Caki2 (cell line): ENCODE measurements around the gene GGT6. TPM values are rescaled to one million over a fixed set of nuclear protein-coding genes. Genes with fewer than 3 reads are reported as not detected.

Experiments used
- DNase-seq: peaks from one replicate; pipeline ENCODE4 v3.0.0-alpha.2; 2015; ENCODE audit warnings: low read depth
- in situ Hi-C: cut with HindIII; loops from 2 replicates; pipeline ENCODE4 v1.10.0; 2016; ENCODE audit warnings: low sequenced_read_pairs, low pct_unique_long_range_greater_than_20kb, mixed read lengths
- total RNA-seq: library from RNA; depleted of rRNA; stranded (reverse); fragments of >200 nt; shearing (Covaris generic); gene quantifications from 2 replicates; pipeline ENCODE4 v1.2.3, GENCODE V29; 2014; ENCODE audit warnings: low replicate concordance

GGT6 gene
- total RNA-seq, 1 experiment from 2014 or later: not detected

DNA sequence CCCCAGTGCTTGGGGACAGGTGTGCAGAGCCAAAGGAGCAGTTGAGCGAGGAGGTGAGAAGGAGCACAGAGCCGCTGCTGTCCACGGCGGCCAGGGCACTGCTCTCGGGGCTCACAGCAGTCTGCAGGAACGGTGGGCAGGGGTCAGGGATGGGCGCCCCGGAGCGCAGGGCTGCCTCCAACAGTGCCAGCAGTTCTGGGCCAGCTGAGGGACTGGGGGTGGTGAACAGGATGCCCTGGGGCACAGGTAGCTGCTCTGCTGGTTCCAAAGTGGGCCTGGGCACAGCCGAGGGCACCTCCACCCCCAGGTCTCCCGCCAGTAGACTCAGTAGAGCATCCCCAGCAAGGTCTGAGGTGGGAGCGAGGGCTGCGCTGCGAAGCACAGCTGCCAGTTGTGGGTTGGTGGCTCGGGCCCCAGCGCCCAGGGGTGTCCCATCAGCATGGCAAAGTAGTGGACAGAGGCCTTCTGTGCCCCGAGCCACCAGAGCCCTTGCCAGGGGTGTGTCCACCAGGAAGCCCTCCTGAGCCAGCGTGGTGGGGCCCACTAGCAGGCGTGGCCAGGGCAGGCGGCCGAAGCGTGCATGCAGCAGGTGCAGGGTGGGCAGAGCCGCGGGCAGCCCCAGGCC, 1.9 kb downstream of the GGT6 start:
- in situ Hi-C loops: no loop called here
- DNase-seq: no peak

DNA sequence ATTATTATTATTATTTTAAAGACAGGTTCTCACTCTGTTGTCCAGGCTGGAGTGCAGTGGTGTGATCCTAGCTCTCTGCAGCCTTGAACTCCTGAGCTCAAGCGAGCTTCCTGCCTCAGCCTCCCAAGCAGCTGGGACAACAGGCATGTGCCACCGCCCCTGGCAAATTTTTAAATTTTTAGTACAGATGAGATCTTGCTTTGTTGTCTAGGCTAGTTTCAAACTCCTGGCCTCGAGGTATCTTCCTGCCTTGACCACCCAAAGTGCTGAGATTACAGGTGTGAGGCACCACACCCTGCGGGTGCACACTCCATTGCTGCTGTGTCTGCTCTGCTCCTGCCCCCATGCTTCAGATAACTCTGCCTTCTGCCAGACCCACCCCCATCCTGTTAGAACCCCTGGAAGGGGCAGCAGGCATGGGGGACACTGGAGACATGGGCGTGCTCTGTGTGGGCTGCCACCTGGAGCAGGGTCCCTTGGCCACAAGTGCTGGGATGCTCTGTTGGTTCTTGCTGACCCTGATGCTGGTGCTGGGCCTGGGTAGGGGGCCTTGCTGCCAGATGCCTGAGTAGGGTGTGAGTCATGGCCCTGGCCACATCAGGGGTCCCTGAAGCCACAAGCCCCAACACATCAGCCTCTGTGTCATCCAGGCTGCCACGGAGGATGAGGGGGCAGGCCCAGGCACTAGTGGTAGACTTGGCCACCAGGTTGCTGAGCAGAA, 2.6 kb downstream of the GGT6 start:
- no peak for DNase-seq
- in situ Hi-C loops: no loop called here

DNA sequence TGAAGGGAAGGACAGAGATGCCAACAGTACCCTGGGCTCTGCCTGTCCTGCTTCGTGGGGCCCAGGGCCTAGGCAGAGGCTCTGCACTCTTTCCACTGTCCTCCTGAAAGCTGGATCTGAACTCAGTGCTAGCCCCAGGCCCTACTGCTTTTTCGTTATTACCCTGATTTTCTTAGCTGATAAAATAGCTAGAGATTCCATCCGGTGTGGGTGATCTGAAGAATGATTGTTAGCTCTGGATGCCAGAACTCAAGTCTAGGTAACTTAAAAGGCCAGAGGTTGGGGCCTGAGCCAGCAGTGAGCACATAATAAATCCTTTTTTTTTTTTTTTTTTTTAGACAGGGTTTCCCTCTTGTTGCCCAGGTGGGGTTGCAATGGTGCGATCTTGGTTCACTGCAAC, 3.4 kb downstream of the GGT6 start:
- no peak for DNase-seq
- in situ Hi-C loops: no loop called here

DNA sequence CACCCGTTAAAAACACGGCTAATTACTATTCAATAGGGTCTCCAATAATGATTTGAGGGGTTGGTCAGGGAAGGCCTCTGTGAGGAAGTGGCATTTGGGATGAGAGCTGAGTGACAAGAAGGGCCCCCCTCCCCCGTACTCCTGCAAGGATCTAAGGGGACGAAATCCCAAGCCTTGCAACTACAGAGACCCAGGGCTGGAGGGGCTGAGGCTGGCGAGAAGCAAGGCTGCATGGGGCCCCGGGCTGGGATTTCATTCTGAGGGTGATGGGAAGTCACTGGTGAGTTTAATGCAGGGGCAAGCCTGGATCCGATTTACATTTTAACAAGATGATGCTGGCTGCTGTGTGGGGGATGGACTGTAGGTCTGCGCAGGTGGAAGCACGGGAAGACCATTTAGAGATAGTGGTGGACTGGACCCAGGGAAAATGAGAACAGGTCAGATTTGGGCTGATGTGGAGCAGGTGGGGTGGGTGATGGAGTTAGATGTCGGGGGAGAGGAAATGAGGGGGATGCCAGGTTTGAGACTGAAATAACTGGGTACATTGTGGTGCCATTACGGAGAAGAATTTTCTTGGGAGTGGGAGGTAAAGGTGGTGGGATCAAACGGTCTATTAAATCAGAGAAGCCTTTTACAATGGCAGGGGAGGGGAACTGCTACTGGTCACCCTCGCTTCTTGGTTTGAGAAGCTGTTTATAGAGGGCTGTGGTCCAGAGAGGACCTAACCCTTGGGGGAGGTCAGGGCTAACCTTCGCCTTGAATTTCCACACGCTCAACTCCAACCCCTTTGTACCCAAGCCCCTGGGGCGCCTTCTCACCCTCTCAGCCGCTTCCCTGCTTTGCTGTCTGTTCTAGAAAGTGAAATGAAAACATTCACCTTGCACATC, 4.3 kb downstream of the GGT6 start:
- in situ Hi-C loops: no loop called here
- DNase-seq: no peak

DNA sequence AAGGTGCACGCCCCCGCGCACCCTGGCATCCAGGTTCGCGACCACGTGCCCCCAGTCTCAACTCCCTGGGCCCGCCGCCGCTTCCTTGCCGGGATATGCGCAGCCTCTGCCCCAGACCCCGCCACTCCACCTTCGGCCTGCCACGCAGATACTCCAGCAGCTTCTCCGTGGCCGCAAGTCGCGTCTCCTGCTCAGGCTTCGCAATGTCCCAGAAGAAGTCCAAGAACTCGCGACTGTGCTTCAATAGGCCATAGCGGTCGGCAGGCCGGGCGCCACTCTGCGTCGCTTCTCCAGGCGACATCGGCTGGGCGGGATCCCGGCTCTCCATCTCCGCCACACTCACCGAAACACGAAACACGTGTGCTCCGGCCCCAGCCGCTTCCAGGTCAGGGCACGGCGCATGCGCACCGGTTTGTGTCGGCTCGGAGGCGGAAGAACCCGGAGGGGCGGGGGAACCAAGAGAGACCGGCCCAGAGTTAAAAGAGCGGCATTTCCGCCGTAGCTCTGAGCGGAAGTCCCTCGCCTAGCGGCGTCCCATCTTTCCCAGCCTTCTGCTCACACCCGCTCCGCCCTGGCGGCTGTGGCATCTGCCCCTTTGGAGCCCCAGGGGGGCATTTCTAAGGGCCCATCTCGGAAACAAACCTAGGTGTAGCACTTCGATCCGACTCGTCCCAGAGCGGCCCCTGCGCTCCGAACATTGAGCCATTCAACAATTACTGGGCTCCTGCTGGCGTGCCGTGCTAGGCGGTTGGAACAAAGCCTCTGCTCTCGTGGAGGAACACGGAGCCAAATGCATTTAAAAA, 5.2 kb downstream of the GGT6 start, which contains the start of gene MYBBP1A:
TSS of gene MYBBP1A (minus strand) at position 388 of the 803 bp plus-strand sequence. CDS start at position 328, 60 bp downstream.
- in situ Hi-C loops: no loop called here

DNA sequence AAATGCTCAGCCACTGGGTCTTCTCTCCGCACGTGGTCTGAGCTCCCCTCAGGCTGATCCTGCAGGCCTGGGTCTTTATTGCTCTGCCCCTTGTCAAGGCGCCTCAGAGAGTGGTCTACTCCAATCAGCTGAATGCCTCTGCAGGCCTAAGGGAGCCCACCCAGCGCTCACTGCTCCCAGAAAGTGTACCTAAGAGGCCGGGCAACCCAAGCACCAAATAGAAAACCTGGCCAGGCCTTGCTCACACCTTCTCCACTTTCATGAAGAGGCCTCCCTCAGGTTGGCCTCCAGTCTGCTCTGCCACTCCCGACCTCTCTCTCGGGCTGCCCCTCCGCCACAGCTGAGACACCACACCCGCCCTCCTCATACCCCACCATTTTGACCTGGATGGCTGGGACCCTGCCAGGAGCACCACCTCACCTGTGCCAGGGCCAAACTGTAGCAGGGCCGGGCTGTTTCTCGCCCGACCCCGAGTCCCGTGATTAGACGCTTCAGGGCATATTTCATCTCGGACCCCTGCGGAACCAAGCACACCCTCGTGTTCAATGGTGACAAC, 5.9 kb downstream of the GGT6 start:
- in situ Hi-C loops: no loop called here
- DNase-seq: no peak

More for the DNA sequence above, 5.2 kb downstream of the GGT6 start, which contains the start of gene MYBBP1A:
- peak; percentile 87 for DNase-seq

DNA sequence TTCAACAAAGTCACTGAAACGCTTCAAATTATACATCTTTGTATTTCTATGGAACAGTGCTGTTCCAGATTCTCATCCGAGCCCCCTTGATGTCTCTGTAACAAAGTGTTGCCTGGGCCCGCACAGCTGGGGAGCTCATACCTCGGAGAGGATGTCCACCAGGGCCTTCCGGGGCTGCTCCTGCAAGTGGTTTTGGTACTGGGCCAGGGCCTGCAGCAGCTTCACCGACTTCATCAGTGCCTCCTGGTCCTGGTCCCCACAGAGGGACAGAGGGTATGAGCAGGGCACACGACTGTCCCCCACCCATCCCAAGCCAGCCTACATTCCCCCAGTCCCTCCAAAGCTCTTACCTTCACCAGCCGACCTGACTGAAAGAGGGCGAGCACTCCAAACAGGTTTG, 6.7 kb downstream of the GGT6 start:
- DNase-seq: no peak
- in situ Hi-C loops: no loop called here

DNA sequence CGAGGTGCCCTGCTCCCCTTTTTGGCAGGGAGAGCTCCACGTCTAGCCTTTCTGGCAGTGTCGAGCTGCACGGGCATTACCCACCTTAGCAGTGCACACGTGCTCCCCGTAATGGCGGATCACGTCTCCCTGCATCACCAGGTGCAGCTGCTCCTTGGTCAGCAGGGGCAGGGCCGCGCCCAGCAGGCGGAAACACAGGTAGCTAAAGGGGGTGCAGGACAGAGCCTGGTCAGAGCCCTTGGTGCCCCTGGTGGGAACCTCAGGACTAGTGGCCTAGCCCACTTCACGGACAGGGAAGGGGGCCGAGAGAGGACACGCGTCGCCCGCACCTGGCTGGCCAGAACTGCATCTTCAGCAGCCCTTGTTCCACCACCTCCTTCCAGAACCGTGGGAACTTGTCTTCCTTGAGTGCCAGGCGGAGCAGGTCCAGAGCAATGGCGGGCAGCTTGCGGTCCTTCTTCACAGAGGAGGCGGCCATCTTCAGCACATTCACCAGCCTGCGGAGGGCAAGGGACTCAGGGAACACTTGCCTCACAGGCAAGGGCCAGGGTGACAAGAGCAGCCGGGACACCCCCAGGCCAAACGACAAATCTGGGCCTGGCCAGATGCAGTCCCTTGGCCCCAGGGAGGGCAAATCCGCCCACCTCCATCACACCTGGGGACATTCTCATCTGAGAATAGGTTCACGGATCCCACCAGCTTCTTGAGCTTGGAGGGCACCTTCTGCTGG, 8.4 kb downstream of the GGT6 start:
- no peak for DNase-seq
- in situ Hi-C loops: no loop called here

DNA sequence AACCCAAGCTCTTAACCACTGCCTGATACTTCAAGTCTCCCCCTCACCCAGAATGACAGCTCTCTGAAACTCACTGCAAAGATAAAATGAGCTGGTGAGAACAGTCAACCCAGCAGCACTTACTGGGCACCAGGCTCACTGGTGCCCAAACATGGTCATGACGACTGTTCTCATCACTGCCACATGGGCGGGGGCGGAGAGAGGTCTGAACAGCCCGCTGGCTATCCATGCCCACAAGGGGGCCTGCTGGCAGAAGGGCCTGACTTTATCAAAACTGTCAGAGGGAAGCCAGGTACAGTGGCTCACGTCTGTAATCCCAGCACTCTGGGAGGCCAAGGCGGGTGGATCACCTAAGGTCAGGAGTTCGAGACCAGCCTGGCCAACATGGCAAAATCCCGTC, 9.2 kb downstream of the GGT6 start:
- in situ Hi-C loops: no loop called here
- no peak for DNase-seq

DNA sequence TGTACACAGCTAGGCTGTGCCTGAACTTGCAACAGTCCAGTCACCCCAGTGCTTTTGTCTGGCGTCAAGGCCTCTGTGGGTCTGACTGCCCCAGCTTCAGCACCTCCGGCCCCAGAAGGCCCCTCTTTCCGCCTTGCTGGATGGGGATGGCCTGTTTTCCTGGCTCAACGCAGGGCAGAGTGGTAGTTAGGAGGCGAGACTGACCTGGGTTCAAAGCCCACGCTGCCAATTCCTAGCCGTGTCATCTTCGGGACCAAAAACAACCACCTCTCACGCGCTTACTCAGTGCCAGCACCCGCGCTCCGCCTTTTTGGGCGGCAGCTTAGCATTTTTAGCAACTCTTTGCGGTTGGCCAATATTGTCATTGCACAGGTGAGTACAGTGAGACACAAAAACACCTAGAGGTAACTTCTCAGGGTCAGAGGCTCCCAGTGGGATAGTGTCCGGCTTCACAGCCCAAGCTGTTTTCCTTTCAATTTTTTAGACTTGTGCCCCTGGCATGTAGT, 9.8 kb downstream of the GGT6 start:
- in situ Hi-C loops: no loop called here
- DNase-seq: no peak

DNA sequence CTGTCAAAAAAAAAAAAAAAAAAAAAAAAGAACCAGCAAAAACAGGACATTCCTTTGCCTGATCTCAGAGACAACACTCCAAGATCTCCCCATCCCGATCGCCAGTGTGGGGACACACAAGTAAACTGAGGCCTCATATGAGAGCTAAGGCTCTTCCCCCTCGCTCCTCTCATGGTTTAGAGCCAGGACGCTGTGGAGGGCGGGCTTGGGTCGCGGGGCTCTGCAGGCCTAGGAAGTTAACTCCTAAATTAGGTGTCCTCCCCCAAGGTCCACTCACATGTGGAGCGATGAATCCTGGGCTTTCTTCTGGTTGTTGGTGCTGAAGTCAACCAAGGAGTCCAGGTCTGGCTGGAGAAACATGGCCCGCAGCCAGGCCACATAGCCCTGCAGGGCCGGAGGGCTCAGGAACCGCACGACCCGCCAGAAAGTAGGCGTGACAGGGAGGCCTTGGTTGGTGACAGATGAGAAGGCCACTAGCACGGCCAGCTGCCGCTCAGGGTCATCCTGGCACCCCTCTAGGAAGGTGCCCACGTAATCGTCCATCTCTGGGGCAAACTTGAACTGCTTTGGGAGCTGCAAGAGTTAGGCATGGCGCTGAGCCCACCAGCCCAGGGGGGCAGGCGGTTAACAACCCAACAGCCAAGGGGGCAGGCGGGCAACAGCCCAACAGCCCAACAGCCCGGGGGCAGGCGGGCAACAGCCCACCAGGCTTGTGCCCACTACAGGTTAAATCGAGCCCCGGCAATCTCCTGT, 10.4 kb downstream of the GGT6 start:
- in situ Hi-C loops: no loop called here
- DNase-seq: no peak

DNA sequence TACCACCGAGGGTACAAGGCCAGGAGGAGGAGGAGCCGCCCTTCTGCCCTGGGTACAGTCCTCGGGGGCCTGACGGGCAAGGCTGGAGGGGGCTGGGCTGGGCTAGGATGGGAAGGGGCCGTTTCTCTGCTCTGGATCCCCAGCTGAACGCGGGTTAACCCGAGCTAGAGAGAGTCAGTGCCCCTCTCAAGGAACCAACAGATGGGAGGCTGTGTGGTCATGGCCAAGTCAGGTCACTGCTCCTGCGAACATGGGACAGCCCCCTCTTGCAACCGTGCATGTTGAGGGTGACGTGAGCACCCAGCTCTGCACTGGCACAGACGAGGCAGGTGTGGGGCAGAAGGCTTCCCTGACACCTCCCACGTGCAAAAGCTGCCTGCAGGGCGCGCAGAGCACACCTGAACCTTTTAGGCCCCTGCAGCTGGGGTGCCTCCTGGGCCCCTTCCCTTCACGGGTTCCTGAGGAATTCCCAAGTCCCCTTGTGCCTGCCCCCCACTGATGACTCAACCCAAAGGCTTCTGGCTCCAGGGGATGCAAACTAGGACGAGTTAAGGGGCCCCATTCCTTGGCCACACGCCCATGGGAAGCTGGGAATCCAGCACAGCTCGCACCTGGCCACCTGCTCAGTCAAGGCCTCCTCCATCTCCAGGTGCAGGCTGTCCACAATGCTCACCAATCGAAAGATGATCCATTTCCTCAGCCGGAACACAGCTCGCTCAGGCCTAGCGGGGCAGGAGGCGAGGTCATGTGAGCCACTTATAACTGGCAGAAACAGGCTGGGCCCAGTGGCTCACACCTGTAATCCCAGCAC, 11.5 kb downstream of the GGT6 start:
- in situ Hi-C loops: no loop called here
- DNase-seq: no peak

DNA sequence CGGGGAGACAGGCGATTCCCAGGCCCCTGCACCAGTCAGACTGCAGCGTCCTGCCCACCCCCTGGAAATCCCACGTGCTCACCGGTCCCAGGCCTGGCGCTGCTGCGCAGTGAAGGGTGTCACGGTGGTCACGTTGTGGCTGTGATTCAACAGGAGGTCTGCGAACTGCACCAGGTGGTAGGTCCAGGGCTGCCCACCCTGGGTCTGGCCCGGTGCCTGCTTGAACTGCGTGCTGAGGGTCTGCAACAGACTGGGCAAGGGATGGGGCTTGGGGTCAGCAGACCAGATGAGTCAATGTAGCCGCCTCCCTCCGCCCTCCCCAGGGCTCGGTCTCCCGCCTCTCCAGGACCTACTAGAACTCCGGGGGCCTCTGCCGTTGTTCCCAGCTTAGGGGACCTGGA, 12.3 kb downstream of the GGT6 start:
- no peak for DNase-seq

DNA sequence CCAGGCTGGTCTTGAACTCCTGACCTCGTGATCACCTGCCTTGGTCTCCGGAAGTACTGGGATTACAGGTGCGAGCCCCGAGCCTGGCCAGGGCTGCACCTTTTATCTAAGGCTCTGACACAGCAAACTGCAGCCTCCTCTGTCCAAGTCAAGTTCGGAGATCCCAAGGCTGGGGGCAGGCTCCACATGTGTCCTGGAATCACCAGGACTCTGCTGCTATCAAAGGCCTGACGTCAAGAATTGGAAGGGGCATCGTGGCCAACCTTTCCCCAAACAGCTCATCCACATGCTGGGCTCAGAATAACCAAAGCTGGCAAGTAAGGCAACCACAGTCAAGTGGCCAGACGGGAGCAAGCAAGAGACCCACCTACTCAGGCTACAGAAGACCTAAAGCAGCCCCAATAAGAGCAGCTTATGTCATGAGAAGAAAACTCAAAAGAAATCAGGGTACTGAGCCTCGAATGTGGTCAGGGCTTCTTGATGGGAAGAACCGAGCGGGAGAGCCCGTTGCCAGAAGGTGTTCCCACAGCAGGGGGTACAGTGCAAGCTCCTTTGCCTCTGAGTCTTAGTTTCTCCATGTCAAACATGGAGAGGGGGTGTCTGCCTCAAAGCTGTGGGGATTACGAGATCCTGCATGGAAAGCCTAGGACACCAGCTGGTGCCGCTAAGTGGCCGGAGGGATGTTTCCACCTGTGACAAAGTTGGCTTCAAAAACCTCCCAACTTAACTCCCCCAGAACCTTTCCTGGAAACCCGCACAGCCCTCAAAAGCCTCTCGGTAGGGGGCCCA, 13.1 kb downstream of the GGT6 start:
- no peak for DNase-seq
- in situ Hi-C loops: no loop called here

More for the DNA sequence above, 12.3 kb downstream of the GGT6 start:
- in situ Hi-C loops: no loop called here
